RWPE2 (cell line): ENCODE measurements around the gene PCDHB15.

Experiments
- ATAC-seq: fragments of 200-7000 bp; cut with Tn5 transposase; 3 replicates; pipeline ENCODE4 v1.9.1; 2021; ENCODE audit warnings: low read depth
- DNase-seq: peaks from one replicate; pipeline ENCODE4 v3.0.0-alpha.2; 2020; ENCODE audit warnings: low spot score
- H3K27ac ChIP-seq: fragments of 450-650 bp; 2 replicates; pipeline ENCODE4 v1.5.1; 2017; ENCODE audit warnings: mild to moderate bottlenecking; ENCODE audit not compliant: poor library complexity, severe bottlenecking
- H3K27me3 ChIP-seq: fragments of 250-450 bp; sonication (Bioruptor Pico); 2 replicates; pipeline ENCODE4 v1.5.1; 2021; ENCODE audit warnings: mild to moderate bottlenecking, moderate library complexity; ENCODE audit not compliant: insufficient read depth, poor library complexity, severe bottlenecking
- H3K36me3 ChIP-seq: fragments of 250-450 bp; sonication (Bioruptor Pico); 2 replicates; pipeline ENCODE4 v1.5.1; 2020; ENCODE audit warnings: low read depth, mild to moderate bottlenecking, moderate library complexity
- H3K4me1 ChIP-seq: fragments of 250-450 bp; sonication (Bioruptor Pico); 2 replicates; pipeline ENCODE4 v1.5.1; 2021; ENCODE audit warnings: mild to moderate bottlenecking, moderate library complexity; ENCODE audit not compliant: insufficient read depth, poor library complexity, severe bottlenecking
- H3K4me3 ChIP-seq: fragments of 250-450 bp; sonication (Bioruptor Pico); 2 replicates; pipeline ENCODE4 v1.5.1; 2021; ENCODE audit warnings: mild to moderate bottlenecking, moderate library complexity; ENCODE audit not compliant: severe bottlenecking
- H3K9me3 ChIP-seq: fragments of 250-450 bp; sonication (Bioruptor Pico); 2 replicates; pipeline ENCODE4 v1.5.1; 2021; ENCODE audit warnings: mild to moderate bottlenecking, moderate library complexity; ENCODE audit not compliant: severe bottlenecking
- CTCF ChIP-seq: fragments of 450-650 bp; IDR thresholded peaks from one replicate; pipeline ENCODE4 v1.5.1; 2017; ENCODE audit warnings: mild to moderate bottlenecking, moderate library complexity; ENCODE audit not compliant: poor library complexity, severe bottlenecking

Gene PCDHB15

GRCh38 chr5:141260458-141261237 lies 15.5 kb downstream of the PCDHB15 start:
- ATAC-seq = no peak
- Histone ChIP-seq H3K9me3 (peaks cover 54% of the 10 kb centered on the region), H3K4me3 (no peak overlapping the region), H3K27ac (no peak overlapping the region), H3K36me3 (no peaks in the 10 kb centered on the region), H3K4me1 (no peaks in the 10 kb centered on the region), H3K27me3 (no peaks in the 10 kb centered on the region)
- no peak for DNase-seq
- TF ChIP-seq CTCF = no peak

- Histone ChIP-seq H3K4me1 (no peaks in the 10 kb centered on the region), H3K27ac (no peak overlapping the region), H3K27me3 (no peaks in the 10 kb centered on the region), H3K9me3 (peaks cover 56% of the 10 kb centered on the region), H3K36me3 (no peaks in the 10 kb centered on the region), H3K4me3 (no peak overlapping the region)
- no peak for ATAC-seq
- no peak for DNase-seq
- no peak for TF ChIP-seq CTCF
Measured at GRCh38 chr5:141261238-141261546, 16.0 kb downstream of the PCDHB15 start.

GRCh38 chr5:141269195-141269594 lies 24.0 kb downstream of the PCDHB15 start:
- no peak overlapping the region for H3K27ac ChIP-seq
- peaks cover 20% of the 10 kb centered on the region for H3K9me3 ChIP-seq
- no peak overlapping the region for H3K4me3 ChIP-seq
- no peaks in the 10 kb centered on the region for H3K27me3 ChIP-seq
- DNase-seq = no peak
- no peak for ATAC-seq
- H3K36me3 ChIP-seq = no peaks in the 10 kb centered on the region
- no peak for TF ChIP-seq CTCF
- no peaks in the 10 kb centered on the region for H3K4me1 ChIP-seq

GRCh38 chr5:141272906-141273305 lies 27.7 kb downstream of the PCDHB15 start:
- H3K4me3 ChIP-seq = no peak overlapping the region
- H3K36me3 ChIP-seq = no peaks in the 10 kb centered on the region
- no peak for TF ChIP-seq CTCF
- H3K9me3 ChIP-seq = peaks cover 6% of the 10 kb centered on the region
- H3K4me1 ChIP-seq = no peaks in the 10 kb centered on the region
- no peak for DNase-seq
- H3K27ac ChIP-seq = no peak overlapping the region
- H3K27me3 ChIP-seq = no peaks in the 10 kb centered on the region
- no peak for ATAC-seq

GRCh38 chr5:141298376-141298775 lies 53.2 kb downstream of the PCDHB15 start:
- DNase-seq = no peak
- Histone ChIP-seq H3K27ac (no peak overlapping the region), H3K9me3 (peaks cover 8% of the 10 kb centered on the region), H3K27me3 (no peaks in the 10 kb centered on the region), H3K4me3 (no peak overlapping the region), H3K36me3 (no peaks in the 10 kb centered on the region), H3K4me1 (no peaks in the 10 kb centered on the region)
- no peak for ATAC-seq
- no peak for TF ChIP-seq CTCF
